IPS-11a (cell line): ENCODE measurements around the gene BRD2.
"Not testable (repeated sequence)": the region's sequence is repeated elsewhere in the genome, so short reads cannot be mapped to it uniquely, and the experiment has no call there.

Source experiments
- H3K4me3 ChIP-seq: one replicate; pipeline ENCODE4 v1.5.1; 2013; ENCODE audit warnings: low read depth, low read length, control low read depth

The BRD2 gene

GRCh38 chr6:32968093-32968866 lies at the start of gene BRD2:
Gene BRD2, plus strand, starts transcription at chr6:32968594. Its CDS starts 4,305 bp downstream, at chr6:32972899.
- peak within 1 kb of the TSS; percentile 84 for H3K4me3 ChIP-seq

DNA sequence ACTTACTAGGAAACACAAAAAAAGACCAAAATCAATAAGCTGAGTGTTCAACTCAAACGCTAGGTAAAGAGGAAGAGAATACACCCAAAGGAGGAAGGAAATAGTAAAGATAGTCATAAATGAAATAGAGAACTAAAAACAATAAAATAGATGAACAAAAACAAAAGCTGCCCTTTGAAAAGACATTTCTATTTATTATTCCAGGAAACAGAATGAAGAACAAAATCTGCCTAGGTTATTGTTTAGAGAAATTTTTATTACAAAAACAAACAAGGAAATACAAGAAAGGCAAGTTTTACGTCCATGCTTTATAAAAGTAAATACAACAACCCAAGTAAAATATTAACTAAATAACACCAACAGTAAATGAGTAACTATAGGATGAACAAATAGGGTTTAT lies 47.7 kb upstream of the BRD2 start:
- no peak overlapping the region for H3K4me3 ChIP-seq

DNA sequence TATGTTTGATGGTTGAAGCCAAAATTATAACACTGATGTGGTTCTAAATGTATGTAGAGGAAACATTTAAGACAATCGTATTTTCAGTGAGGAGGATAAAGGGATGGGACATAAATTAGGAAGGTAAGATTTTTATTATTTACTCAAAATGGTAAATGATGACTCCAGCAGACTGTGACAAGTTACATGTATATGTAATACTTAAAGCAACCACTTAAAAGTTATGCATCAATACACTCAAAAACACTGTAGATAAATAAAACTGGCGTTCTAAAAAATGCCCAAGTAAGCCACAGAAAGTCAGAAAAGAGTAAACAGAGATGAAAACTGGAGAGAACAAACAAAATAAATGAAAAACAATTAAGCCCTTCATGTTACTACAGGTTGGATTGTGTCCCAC lies 46.3 kb upstream of the BRD2 start:
- no peak overlapping the region for H3K4me3 ChIP-seq

DNA sequence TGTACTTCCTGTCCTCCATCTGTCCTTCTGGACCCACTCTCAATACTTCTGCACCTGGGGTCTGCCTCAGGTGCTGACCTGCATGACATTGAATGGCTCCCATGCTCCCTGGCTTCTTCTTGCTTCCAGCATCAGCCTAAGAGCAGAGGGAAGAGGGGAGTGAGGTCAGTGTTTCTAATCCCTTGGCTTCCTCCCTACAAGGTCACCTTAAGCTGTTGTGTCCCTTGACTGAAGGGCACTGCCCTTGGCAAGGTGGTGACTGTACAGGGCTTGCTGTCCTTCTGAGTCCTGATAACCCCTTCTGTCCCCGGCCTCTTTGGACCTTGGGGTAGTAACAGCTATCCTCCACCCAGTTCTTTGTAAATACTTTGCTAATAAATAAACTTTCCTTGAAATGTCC lies 37.2 kb upstream of the BRD2 start:
- H3K4me3 ChIP-seq = no peak overlapping the region

GRCh38 chr6:32932132-32932868 lies 36.1 kb upstream of the BRD2 start:
- no peak overlapping the region for H3K4me3 ChIP-seq

- H3K4me3 ChIP-seq = no peak overlapping the region
These were observed 34.7 kb upstream of the BRD2 start for GRCh38 chr6:32933661-32934085.

DNA sequence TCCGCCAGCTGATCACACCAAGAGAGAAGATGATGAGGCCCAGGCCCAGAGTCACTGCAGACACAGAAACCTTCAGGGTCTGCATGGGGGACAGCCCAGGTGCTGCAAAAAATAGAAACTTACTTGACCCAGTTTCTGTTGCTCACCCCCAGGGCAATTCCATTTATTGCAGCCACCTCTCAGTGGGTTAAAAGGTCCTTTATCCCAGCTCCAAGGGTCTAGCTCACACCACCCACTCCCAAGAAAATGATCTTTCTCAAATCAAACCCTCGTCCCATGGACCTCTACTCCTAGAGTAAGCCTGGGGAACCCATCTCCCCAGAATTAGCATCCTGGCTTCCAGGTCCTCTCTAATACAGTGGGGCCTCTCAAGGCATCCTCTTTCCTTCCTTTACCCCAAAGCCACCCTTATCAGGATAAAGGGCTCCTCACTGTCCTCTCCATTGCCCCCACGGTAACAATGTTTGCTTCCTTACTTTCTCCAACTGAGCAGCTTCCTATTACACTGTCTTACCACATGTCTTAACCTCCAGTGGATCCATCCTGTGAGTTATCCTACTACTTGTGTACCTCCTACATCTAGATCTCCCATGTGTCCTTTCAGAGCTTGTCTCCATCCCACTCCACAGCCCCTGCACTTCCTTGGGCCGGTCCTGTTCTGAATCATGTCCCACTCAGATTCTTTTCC lies 32.7 kb upstream of the BRD2 start:
- no peak overlapping the region for H3K4me3 ChIP-seq

GRCh38 chr6:32936239-32937152 lies 31.9 kb upstream of the BRD2 start:
- H3K4me3 ChIP-seq = no peak overlapping the region

DNA sequence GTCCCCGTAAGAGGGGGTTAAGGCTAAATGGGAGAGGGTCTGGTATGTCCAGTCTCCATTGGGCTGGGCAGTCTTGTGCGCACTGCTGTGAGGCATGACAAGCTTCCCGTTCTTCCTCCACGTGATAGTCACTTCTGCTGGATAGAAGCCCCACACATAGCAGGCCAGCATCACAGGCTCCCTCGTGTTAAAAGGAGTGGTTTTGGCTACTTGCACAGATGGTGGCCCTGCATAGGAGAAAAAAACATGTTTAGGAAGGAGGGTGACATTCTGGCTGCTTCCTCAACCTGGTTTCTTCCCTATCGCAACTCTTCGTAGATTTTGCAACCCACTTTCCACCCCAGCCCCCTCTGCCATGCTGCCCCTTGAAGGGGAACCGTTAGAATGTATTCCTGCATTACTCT lies 31.2 kb upstream of the BRD2 start:
- H3K4me3 ChIP-seq = no peak overlapping the region

DNA sequence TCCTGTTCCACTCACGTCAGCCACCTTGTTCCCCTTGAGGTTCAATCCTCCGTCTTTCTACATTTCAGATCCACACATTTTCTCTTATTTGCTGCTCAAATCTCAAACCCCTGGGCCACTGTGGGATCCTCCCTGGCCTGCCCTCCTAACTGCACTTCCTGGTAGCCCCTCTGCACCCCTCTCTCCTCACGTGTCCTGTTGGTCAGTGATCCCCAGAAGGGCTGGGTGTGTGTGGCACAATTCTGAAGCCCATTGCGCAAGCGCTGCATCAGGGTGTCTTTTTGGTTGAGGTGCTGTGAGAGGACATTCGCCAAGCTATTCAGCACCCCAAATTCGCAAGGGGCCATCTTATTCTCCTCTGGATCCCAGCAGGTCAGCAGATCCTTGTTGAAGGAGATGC lies 29.9 kb upstream of the BRD2 start:
- no peak overlapping the region for H3K4me3 ChIP-seq

GRCh38 chr6:32940656-32941213 lies 27.7 kb upstream of the BRD2 start, which contains the start of gene HLA-DMB:
Gene HLA-DMB, minus strand, starts transcription at chr6:32941028. Its CDS starts 221 bp downstream, at chr6:32940807.
- no peak within 1 kb of the TSS for H3K4me3 ChIP-seq

DNA sequence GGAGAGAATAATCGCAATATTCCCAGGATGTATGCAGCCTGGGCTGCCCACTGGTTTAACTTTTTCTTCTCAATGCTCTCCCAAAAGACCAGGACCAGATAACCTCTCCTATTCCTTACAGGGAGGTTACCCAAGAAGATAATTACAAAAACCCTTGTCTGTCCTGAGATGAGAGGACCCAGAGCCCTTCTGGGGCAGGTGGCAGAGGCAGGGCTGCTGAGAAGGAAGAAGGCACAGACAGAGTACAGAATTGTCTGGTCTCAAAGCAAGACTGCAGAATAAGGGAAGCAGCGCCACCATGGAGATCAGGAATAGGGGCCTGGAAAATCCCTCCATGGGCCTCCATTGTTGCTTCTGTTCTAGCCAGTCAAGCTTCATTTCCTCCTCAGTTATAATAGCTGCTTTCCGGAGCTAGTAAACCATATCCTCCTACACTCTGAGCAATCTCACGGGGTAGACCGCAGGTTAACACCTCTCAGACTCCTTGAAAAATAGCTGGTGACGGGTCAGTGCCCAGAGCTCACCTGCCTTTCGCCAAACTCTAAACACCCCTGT lies 27.1 kb upstream of the BRD2 start:
- H3K4me3 ChIP-seq = no peak overlapping the region

DNA sequence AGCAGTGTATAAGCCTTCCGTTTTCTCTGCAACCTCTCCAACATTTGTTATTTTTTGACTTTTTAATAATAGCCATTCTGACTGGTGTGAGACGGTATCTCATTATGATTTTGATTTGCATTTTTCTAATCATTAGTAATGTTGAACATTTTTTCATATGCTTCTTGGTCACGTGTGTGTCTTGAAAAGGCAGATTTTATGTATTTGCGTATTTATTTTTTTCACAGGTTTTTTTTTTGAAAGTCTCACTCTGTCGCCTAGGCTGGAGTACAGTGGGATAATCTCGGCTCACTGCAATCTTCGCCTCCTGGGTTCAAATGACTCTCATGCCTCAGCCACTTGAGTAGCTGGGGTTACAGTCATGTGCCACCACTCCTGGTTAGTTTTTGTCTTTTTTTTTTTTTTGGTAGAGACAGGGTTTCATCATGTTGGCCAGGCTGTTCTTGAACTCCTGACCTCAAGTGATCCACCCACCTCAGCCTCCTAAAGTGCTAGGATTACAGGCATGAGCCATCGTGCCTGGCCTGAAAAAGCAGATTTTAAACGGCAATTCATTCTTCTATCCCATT lies 25.8 kb upstream of the BRD2 start:
- not testable (repeated sequence) for H3K4me3 ChIP-seq

DNA sequence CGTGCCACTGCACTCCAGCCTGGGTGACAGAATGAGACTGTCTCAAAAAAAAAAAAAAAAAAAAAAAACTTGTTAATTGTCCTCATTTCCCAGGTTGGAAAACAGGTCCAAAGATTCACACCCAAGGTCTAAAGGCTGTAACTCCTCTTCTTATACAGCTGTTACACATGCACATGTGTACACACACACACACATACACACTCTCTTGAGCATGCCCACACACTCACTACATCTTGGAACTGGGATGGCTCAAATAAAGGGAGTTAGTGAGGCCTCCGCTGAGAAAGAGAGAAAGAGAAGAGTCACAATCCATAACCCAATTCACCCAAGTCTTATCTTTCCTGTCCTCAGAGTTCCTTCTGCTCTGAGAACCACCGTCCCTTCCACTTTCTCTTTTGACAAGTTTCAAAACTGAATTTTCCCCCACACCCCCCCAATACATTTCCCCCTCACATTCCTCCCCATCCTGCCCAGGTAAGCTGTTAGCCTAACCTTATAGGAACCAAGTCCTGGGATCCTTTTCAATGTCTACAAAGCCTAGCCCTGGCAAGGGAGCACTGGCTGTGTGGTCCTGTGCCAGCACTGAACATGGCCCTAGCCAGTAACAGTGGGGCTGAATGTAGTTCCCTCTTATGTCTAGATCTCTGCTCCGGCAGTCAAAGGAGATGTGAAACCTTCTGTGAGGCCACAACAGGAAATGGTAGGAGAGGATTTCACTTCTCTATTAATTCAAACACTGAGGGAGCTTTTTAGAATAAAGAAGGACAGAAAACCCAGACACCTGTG lies 24.3 kb upstream of the BRD2 start:
- H3K4me3 ChIP-seq = no peak overlapping the region

DNA sequence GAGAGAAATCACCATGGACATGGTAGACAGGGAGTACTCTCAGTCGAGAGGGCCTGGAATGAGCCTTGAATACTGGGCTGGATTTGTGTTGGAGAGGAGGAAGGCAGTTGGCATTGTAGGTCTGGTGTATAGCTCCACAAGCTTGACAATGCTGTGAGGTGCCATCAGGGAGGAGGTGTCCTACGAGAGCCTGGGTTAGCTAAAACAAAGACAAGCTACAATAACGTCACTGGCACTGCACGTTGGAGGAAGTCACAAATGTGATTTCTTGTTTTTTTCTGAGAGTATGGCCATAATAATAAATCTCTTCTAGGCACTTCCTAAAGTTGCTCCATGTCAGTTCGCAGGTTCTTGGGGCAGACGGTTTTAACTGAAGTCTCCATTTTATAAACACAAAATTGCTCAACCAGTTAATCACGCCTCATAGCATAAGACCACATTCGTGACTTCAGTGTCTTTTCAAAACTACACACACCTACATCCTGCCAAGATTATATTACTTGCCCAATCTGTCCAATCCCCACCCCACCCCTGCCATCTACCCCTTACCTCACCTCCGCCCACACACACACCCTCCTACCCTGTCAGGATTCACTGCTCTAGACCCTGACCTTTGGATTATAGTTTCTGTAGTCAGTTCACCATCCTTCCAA lies 23.2 kb upstream of the BRD2 start:
- H3K4me3 ChIP-seq = no peak overlapping the region

DNA sequence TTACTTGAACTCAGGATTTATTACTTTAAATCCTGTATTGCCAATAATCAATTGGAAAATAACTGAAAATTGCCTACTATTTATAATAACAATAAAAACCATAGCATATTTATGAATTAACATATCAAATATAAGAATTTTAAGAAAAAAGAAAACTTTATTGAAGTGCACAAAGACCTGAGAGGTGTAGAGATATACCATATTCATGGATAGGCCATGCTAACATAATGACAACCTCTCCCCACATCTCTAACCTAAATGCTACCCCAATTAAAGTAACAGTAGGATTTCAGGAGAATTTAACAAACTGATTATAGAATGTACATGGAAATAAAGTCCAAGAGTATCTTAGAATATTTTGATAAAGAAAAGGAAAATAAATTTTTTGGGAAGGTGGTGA lies 22.4 kb upstream of the BRD2 start:
- no peak overlapping the region for H3K4me3 ChIP-seq

GRCh38 chr6:32946893-32947292 lies 21.5 kb upstream of the BRD2 start:
- no peak overlapping the region for H3K4me3 ChIP-seq
